Caco-2 (cell line): ENCODE results near the gene PITX1. TPM values are rescaled to one million over a fixed set of nuclear protein-coding genes. Genes with fewer than 3 reads are reported as not detected.
A peak's percentile ranks its signal among the peaks of the same experiment; 100 is the strongest.

Experiments
- BruUV-seq: library from RNA; stranded (reverse); fragments of 400-500 nt; replicated peaks from 2 replicates; lab custom pipeline; 2021; lab: Mats Ljungman, UMichigan
- CTCF ChIA-PET: fragments of 300-600 bp; sonication (Branson Sonifier 250); formaldehyde crosslinking; loops from one replicate; lab custom pipeline; 2022; ENCODE audit warnings: antibody characterized with exemption; lab: Charles Lee
- POLR2A ChIA-PET: fragments of 300-600 bp; sonication (Branson Sonifier 250); formaldehyde crosslinking; loops from one replicate; lab custom pipeline; 2022; ENCODE audit warnings: antibody characterized with exemption; lab: Charles Lee
- DNase-seq, 2 experiments: peaks; one replicate each; pipeline versions ENCODE4 v3.0.0 to v3.0.0-alpha.2; 2020 to 2022
- H3K27me3 ChIP-seq: replicated peaks from 2 replicates; pipeline ENCODE4 v1.6.0; 2011; ENCODE audit warnings: low read length; ENCODE audit not compliant: control insufficient read depth, insufficient read depth
- H3K36me3 ChIP-seq: 2 replicates; pipeline ENCODE4 v1.5.1; 2011; ENCODE audit warnings: low read length; ENCODE audit not compliant: control insufficient read depth, insufficient read depth
- H3K4me1 ChIP-seq: fragments of 250-450 bp; sonication (Bioruptor Pico); 2 replicates; pipeline ENCODE4 v1.5.1; 2020; ENCODE audit warnings: mild to moderate bottlenecking
- H3K4me3 ChIP-seq: 2 replicates; pipeline ENCODE4 v1.5.1; 2011; ENCODE audit warnings: low read depth, mild to moderate bottlenecking, control low read depth, low read length
- H3K9me3 ChIP-seq: fragments of 250-450 bp; sonication (Bioruptor Pico); 2 replicates; pipeline ENCODE4 v1.5.1; 2020; ENCODE audit warnings: mild to moderate bottlenecking, moderate library complexity
- H3K27ac Mint-ChIP-seq: one replicate; pipeline ENCODE4 v1.8.0; 2022; ENCODE audit warnings: mixed read lengths; ENCODE audit not compliant: unreplicated experiment
- H3K27me3 Mint-ChIP-seq: one replicate; pipeline ENCODE4 v1.8.0; 2022; ENCODE audit warnings: mixed read lengths; ENCODE audit not compliant: insufficient read depth, unreplicated experiment
- H3K36me3 Mint-ChIP-seq: one replicate; pipeline ENCODE4 v1.8.0; 2022; ENCODE audit warnings: mild to moderate bottlenecking, mixed read lengths; ENCODE audit not compliant: insufficient read depth, unreplicated experiment
- H3K4me1 Mint-ChIP-seq: one replicate; pipeline ENCODE4 v1.8.0; 2022; ENCODE audit warnings: low read depth, mixed read lengths; ENCODE audit not compliant: unreplicated experiment
- H3K4me3 Mint-ChIP-seq: one replicate; pipeline ENCODE4 v1.8.0; 2022; ENCODE audit warnings: mild to moderate bottlenecking, moderate library complexity, mixed read lengths; ENCODE audit not compliant: unreplicated experiment
- H3K9me3 Mint-ChIP-seq: one replicate; pipeline ENCODE4 v1.8.0; 2022; ENCODE audit warnings: mixed read lengths; ENCODE audit not compliant: unreplicated experiment
- intact Hi-C: fragments of 100-400 bp; cut with micrococcal nuclease; formaldehyde crosslinking; loops from one replicate; pipeline ENCODE4 v1.10.0; 2022; ENCODE audit not compliant: unreplicated experiment
- total RNA-seq: library from RNA; stranded (reverse); gene quantifications from 2 replicates; pipeline ENCODE4 v1.2.3, GENCODE V29; 2022
- TF ChIP-seq, protein P1 (sequence below), 2 experiments: fragments of 200-600 bp in 1 of 2; IDR thresholded peaks; 1 replicate in 1 of 2; 2 replicates in 1 of 2; pipeline versions ENCODE4 v1.5.1 to v1.8.0; 2011 to 2022; ENCODE audit warnings: antibody characterized with exemption in 1 of 2, control low read depth in 1 of 2, inconsistent platforms in 1 of 2, low read depth in 1 of 2, low read length in 1 of 2, mild to moderate bottlenecking in 1 of 2, moderate library complexity in 1 of 2; ENCODE audit not compliant: insufficient read depth in 1 of 2, severe bottlenecking in 1 of 2, unreplicated experiment in 1 of 2

The PITX1 gene
- total RNA-seq, 1 experiment from 2014 or later, result 117 TPM

DNA sequence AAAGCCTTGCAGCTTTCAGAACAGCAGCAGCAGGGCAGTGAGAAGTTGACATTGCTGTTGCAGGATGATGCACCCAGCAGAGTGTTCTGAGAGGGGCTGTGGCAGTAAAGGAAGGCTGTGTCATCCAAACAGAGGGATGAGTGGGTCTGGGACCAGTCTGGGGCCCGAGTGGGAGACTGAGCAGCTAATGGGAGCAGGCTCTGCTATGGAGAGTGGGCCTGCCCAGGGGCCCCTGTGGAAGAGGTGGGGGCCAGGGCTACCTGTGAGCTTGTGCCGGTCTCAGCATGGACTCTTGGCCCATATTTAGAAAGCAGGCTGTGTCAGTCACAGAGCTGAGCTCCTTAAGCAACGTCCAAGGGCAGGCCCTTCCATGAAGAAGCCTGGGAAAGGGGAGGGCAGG is 26.0 kb upstream of the PITX1 start:
- BruUV-seq, result no TSS peak
- CTCF ChIA-PET, result interaction anchor here (0.5 to 2.2 kb wide), 2 partner anchors 28 to 120 kb away, joined by 3 to 8 read pairs; no protein-coding TSS in a partner anchor

DNA sequence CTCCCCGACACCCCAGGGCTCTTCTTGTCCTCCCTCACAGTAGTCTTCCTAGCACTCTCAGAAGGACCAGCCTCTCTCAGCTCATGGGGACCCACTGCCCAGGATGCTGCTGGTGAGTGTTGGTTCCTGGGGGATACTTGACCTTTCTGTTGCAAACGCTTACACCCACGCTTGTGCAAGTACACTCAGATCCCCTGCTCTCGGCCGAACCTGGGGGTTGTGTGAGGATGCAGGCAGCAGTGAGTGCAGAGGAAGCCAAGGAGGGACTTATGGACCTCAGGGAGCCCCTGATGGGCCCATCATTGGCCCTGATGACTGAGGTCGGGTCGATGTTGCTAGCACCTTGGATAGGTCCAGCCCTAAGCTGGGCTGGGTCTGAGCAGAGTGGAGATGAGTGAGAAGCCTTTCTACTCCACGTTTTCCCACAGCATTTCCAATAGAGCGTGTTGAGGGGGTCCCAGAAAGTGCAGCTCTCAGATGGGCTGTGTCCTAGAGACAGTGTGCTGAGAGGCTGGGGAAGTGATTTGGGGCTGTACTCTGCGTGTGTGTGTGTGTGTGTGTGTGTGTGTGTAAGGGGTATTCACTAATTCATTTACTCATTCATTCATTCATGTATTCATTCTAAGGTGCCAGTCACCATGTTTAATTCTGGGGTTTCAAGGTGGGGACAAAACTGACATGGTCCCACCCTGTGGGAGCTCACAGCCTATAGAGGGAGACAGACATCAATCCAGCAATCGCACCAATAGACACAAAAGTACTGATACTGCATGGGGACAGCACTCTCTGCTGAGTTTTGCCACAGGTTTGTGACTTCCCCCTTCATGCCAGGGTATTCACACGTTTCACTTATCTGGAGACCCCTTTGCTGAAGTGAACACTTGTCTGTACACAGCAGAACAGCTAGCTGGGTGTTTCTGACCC is 25.2 kb upstream of the PITX1 start:
- no TSS peak for BruUV-seq
- no peak overlapping the region for H3K4me3 Mint-ChIP-seq
- no peak overlapping the region for H3K27ac Mint-ChIP-seq
- no peaks in the 10 kb centered on the region for H3K9me3 ChIP-seq
- intact Hi-C loops, result no loop called here
- TF ChIP-seq, protein P1, sequence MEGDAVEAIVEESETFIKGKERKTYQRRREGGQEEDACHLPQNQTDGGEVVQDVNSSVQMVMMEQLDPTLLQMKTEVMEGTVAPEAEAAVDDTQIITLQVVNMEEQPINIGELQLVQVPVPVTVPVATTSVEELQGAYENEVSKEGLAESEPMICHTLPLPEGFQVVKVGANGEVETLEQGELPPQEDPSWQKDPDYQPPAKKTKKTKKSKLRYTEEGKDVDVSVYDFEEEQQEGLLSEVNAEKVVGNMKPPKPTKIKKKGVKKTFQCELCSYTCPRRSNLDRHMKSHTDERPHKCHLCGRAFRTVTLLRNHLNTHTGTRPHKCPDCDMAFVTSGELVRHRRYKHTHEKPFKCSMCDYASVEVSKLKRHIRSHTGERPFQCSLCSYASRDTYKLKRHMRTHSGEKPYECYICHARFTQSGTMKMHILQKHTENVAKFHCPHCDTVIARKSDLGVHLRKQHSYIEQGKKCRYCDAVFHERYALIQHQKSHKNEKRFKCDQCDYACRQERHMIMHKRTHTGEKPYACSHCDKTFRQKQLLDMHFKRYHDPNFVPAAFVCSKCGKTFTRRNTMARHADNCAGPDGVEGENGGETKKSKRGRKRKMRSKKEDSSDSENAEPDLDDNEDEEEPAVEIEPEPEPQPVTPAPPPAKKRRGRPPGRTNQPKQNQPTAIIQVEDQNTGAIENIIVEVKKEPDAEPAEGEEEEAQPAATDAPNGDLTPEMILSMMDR (IDR thresholded peaks at IDR 0.05; ENCODE audit: insufficient read depth in 1 of 2, low read depth in 1 of 2, low read length in 1 of 2, severe bottlenecking in 1 of 2, unreplicated experiment in 1 of 2), result peak in 1 of 2 experiments; percentile 33
- ChIA-PET POLR2A (no interaction called here), CTCF (interaction anchor here (2.2 kb wide), 1 partner anchor 120 kb away, joined by 8 read pairs; no protein-coding TSS in a partner anchor)
- H3K4me3 ChIP-seq, result no peak overlapping the region
- H3K4me1 Mint-ChIP-seq, result peaks cover 10% of the 10 kb centered on the region
- H3K27me3 ChIP-seq, result no peaks in the 10 kb centered on the region
- no peaks in the 10 kb centered on the region for H3K9me3 Mint-ChIP-seq
- no peak for DNase-seq
- H3K4me1 ChIP-seq, result peaks cover 4% of the 10 kb centered on the region
- H3K36me3 Mint-ChIP-seq, result no peaks in the 10 kb centered on the region
- no peaks in the 10 kb centered on the region for H3K36me3 ChIP-seq
- H3K27me3 Mint-ChIP-seq, result no peaks in the 10 kb centered on the region

More for the DNA sequence above, 26.0 kb upstream of the PITX1 start:
- Mint-ChIP-seq H3K36me3 (no peaks in the 10 kb centered on the region), H3K27me3 (no peaks in the 10 kb centered on the region), H3K4me1 (peaks cover 7% of the 10 kb centered on the region), H3K9me3 (no peaks in the 10 kb centered on the region), H3K4me3 (no peak overlapping the region), H3K27ac (no peak overlapping the region)
- Histone ChIP-seq H3K4me3 (no peak overlapping the region), H3K4me1 (no peaks in the 10 kb centered on the region), H3K27me3 (no peaks in the 10 kb centered on the region), H3K36me3 (no peaks in the 10 kb centered on the region), H3K9me3 (no peaks in the 10 kb centered on the region)
- no peak for DNase-seq
- TF ChIP-seq, protein P1 (IDR thresholded peaks at IDR 0.05; ENCODE audit: insufficient read depth in 1 of 2, low read depth in 1 of 2, low read length in 1 of 2, severe bottlenecking in 1 of 2, unreplicated experiment in 1 of 2), result no peak
- intact Hi-C loops, result no loop called here
- POLR2A ChIA-PET, result no interaction called here

DNA sequence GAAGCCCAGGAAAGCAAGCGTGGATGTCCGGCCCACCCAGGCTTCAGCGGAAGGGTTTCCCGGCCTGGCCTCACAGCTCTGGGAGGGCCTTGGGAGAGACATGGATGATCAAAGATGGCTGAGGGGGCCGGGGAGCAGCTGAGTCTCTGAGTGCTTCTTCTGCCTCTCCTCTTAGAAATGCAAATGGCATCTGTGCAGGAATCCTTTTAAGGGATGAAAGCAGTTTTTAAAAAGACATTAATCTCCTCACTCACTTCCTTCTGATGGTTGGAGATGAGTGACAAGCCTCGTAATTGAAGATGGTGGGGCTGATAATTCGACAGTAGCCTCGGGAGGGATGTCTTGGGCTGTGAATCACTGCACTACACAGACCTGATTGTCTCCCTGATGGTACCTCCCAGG is 24.3 kb upstream of the PITX1 start:
- intact Hi-C loops, result no loop called here
- POLR2A ChIA-PET, result no interaction called here

More for the DNA sequence above, 24.3 kb upstream of the PITX1 start:
- H3K9me3 Mint-ChIP-seq, result no peaks in the 10 kb centered on the region
- Histone ChIP-seq H3K9me3 (no peaks in the 10 kb centered on the region), H3K4me3 (no peak overlapping the region), H3K36me3 (no peaks in the 10 kb centered on the region), H3K27me3 (no peaks in the 10 kb centered on the region), H3K4me1 (peaks cover 11% of the 10 kb centered on the region)
- H3K4me3 Mint-ChIP-seq, result no peak overlapping the region
- TF ChIP-seq, protein P1 (IDR thresholded peaks at IDR 0.05; ENCODE audit: insufficient read depth in 1 of 2, low read depth in 1 of 2, low read length in 1 of 2, severe bottlenecking in 1 of 2, unreplicated experiment in 1 of 2), result no peak
- H3K4me1 Mint-ChIP-seq, result peaks cover 14% of the 10 kb centered on the region
- no peak for DNase-seq
- no peaks in the 10 kb centered on the region for H3K27me3 Mint-ChIP-seq
- no peaks in the 10 kb centered on the region for H3K36me3 Mint-ChIP-seq
- H3K27ac Mint-ChIP-seq, result no peak overlapping the region
- CTCF ChIA-PET, result no interaction called here
- no TSS peak for BruUV-seq
